HAP-1 (cell line): ENCODE data around the gene ASTN2.
"Not testable (repeated sequence)": the region's sequence is repeated elsewhere in the genome, so short reads cannot be mapped to it uniquely, and the experiment has no call there.

Experiments used
- DNase-seq, 2 experiments: peaks; one replicate each; pipeline ENCODE4 v3.0.0-alpha.2; 2016 to 2020; ENCODE audit warnings: low spot score in 2 of 2
- H3K27me3 ChIP-seq: fragments of 250-450 bp; sonication (Bioruptor Pico); 2 replicates; pipeline ENCODE4 v1.5.1; 2020; ENCODE audit warnings: low read depth, mild to moderate bottlenecking, moderate library complexity
- H3K36me3 ChIP-seq: fragments of 250-450 bp; sonication (Bioruptor Pico); replicated peaks from 2 replicates; pipeline ENCODE4 v1.5.1; 2020; ENCODE audit warnings: mild to moderate bottlenecking
- H3K4me1 ChIP-seq: fragments of 250-450 bp; sonication (Bioruptor Pico); 2 replicates; pipeline ENCODE4 v1.5.1; 2020; ENCODE audit warnings: mild to moderate bottlenecking
- H3K4me3 ChIP-seq: fragments of 250-450 bp; sonication (Bioruptor Pico); 2 replicates; pipeline ENCODE4 v1.5.1; 2020; ENCODE audit warnings: mild to moderate bottlenecking, moderate library complexity
- H3K9me3 ChIP-seq: fragments of 250-450 bp; sonication (Bioruptor Pico); 2 replicates; pipeline ENCODE4 v1.5.1; 2020; ENCODE audit warnings: mild to moderate bottlenecking, moderate library complexity
- in situ Hi-C: fragments of 300-500 bp; cut with MboI; formaldehyde crosslinking; loops from 3 replicates; pipeline ENCODE4 v1.14.3; 2020; ENCODE audit warnings: low sequenced_read_pairs, inconsistent platforms, mixed read lengths

ASTN2 gene

DNA sequence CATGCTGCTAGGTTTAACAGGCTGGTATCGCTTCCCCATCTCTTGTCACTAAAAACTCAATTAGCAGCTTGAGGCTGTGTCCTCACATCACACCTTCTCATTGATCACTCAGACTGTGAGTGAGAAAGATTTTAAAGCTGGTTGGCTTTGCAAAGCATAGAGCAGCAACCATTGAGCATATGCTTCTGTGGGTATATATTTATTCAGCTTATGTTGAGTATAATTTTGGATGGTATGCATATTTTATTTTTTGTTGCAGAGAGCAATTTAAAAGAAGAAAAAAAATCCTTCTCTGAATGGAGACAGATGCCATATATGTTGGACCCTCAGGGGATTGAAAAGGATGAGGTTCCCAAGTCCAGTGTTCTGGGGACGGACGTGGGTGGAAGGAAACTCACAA, 565.1 kb downstream of the ASTN2 start:
- Histone ChIP-seq H3K9me3 (no peaks in the 10 kb centered on the region), H3K36me3 (no peaks in the 10 kb centered on the region), H3K4me1 (no peaks in the 10 kb centered on the region), H3K27me3 (no peaks in the 10 kb centered on the region), H3K4me3 (no peak overlapping the region)
- no peak for DNase-seq
- in situ Hi-C loops = no loop called here

DNA sequence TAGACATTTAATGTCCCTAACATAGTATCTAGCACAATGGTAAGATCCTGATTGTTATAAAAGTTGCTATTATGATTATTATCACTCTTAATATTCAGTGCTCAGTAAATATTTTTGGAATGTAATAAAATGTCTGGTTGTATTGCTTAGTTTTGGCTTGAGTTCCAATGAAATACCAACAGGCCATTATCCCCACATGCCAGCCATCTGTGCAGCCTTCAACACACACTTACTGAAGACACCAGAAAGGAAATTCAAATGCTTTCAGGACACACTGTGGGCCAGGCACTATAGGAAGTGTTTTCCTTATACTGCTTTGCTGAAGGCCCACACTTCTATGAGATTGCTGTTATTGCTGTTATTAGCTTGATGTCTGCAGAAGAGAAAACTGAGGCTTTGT, 570.2 kb downstream of the ASTN2 start:
- no peak overlapping the region for H3K4me3 ChIP-seq
- H3K9me3 ChIP-seq = no peaks in the 10 kb centered on the region
- H3K27me3 ChIP-seq = no peaks in the 10 kb centered on the region
- no peaks in the 10 kb centered on the region for H3K4me1 ChIP-seq
- in situ Hi-C loops = no loop called here
- DNase-seq = no peak
- H3K36me3 ChIP-seq = no peaks in the 10 kb centered on the region

DNA sequence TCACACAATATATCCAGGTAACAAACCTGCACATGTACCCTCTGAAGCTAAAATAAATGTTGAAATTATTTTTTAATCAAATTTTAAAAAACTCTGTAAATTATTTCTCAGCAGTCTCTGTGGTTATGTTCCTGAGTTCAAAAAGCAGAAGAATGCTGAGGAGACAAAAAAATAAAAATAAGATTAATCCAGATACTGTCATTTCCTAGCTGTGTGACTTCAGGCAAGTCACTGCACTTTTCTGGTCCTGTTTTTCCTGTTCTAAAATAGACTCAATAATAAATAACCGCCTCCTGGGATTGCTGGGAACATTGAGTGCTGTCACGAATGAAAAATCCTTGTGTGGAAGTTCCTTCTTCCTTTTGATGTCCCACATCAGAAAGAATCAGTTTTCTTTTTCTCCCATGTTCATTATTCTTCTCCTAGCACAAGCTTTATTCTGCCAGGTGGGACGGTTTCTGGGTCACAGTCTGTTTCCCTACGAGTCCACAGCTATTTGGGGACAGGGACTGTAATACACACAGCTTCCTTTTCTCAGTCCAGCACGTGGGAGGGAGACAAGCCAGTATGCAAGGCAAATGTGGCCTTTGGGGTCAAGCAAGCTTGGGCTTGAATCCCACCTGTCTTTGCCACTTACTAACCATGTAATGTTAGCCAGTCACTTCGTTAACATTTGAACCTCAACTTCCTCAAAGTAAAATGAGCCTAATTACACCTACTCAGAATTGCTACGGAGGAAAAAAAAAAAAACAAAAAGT, 570.8 kb downstream of the ASTN2 start:
- in situ Hi-C loops = no loop called here
- H3K4me3 ChIP-seq = no peak overlapping the region
- no peaks in the 10 kb centered on the region for H3K27me3 ChIP-seq
- no peaks in the 10 kb centered on the region for H3K4me1 ChIP-seq
- no peak for DNase-seq
- H3K36me3 ChIP-seq = no peaks in the 10 kb centered on the region
- H3K9me3 ChIP-seq = no peaks in the 10 kb centered on the region

DNA sequence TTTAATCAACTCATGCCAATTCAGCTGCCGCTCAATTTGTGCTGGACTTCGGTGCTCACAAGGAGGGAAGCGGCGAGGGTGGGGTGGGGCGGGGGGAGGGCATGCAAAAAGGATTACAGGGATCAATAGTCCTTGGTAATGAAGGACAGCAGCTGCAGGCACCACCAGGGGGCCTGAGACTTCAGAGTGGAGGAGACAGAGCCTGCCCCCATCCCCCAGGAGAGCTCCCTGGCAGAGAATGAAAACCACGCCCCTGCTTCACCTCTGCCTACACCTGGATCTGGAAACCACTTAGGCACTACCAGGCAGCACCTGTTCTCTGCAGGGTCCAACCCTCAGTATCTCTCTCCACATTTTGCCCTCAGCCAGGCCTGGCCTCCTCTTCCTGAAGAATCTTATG, 572.2 kb downstream of the ASTN2 start:
- DNase-seq = peak in 1 of 2 experiments; percentile 36
- Histone ChIP-seq H3K9me3 (no peaks in the 10 kb centered on the region), H3K27me3 (no peaks in the 10 kb centered on the region), H3K4me1 (no peaks in the 10 kb centered on the region; the same call in 1 of the 2 replicates), H3K36me3 (no peaks in the 10 kb centered on the region), H3K4me3 (no peak overlapping the region)
- in situ Hi-C loops = no loop called here

- H3K27me3 ChIP-seq, DNase-seq, in situ Hi-C loops, H3K4me3 ChIP-seq, H3K9me3 ChIP-seq, H3K36me3 ChIP-seq: not testable (repeated sequence)
- H3K4me1 ChIP-seq = peaks cover 10% of the 10 kb centered on the region
Measured at GRCh38 chr9:116838468-116838867, 576.4 kb downstream of the ASTN2 start.

DNA sequence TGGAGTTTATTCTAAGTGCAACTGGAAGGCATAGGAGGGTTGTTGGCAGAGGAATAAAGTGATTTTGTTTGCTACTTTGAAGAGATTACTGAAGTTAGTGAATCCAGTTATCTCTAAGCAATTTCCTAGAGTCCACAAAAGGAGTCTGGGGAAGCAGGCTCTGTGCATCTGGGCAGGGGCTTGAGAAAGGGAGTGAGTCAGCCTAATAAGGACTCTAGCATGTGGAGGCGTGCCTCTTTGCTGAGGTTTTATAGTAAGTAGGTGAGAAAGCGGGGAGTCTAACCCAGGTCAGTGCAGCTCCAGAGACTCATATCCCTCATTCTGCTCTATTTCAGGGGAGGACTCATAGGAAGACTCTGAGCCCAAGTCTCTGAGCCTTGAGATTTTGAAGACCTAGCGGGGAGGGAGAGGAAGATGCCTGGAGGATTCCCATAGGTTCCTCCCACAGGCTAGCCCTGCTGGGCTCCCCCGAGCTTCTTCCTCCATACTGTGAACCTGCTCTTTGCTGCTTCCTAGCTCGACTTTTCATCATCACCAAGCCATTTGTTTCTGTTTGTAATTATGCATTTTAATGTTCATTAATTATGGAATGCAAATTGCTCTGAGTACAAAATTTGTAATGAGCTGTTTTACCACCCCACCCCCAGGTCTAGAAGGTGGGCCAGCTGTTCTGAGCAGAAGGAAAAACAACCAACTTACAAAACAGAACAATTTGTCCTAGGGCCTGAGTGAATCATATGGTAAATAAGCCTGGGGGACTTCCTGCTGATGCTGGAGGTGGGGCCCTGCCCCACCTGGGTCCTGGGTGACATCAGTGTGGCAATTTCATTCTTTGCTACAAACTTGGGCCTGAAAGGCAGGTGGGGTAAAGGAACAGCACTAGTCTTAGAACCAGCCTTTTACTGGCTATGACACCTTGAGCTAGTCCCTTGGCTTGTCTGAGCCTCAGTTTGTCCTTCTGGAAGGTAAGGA, 577.6 kb downstream of the ASTN2 start:
- Histone ChIP-seq H3K36me3 (no peaks in the 10 kb centered on the region), H3K27me3 (0 out of 2 replicates have a peak, but pooled peaks cover 3% of the 10 kb centered on the region), H3K4me1 (peaks cover 10% of the 10 kb centered on the region), H3K4me3 (no peak overlapping the region), H3K9me3 (no peaks in the 10 kb centered on the region)
- no peak for DNase-seq
- in situ Hi-C loops = no loop called here

DNA sequence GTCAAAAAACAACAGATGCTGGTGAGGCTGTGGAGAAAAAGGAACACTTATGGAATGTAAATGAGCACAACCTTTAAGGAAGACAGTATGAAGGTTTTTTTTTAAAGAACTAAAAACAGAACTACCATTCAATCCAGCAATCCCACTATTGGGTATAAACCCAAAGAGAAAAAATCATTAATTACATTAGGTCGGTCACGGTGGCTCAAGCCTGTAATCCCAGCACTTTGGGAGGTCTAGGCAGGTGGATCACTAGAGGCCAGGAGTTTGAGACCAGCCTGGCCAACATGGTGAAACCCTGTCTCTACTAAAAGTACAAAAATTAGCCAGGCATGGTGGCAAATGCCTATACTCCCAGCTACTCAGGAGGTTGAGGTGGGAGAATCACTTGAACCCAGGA, 584.5 kb downstream of the ASTN2 start:
- in situ Hi-C loops, H3K4me3 ChIP-seq: not testable (repeated sequence)

DNA sequence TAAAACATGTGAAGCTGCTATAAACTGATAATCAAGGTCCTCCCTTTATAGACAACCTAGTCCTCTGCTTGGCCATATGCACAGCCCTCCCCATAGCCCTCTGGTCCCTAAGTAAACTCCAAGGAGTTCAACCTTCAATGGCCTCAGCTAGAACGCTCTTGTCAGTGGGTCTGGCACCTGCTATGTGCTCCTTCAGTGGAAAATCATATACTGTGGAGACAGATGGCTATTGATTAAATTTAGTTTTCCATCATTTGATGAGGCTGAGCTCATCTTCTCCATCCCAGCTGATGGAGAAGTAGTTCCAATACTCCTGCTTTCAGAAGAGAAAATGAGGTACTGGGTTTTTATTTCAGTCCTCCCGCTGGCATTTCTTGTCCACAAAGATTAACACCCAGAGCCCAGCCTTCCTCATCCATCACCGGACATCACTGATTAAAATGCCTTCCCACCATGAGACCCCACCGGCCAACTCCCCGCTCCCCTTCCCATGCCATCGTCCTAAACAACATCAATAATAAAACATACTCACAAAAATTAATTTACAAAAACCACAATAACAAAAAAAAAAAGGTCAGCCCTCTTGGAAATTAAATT, 593.1 kb downstream of the ASTN2 start:
- Histone ChIP-seq H3K36me3 (no peaks in the 10 kb centered on the region), H3K27me3 (no peaks in the 10 kb centered on the region), H3K9me3 (no peaks in the 10 kb centered on the region), H3K4me1 (no peaks in the 10 kb centered on the region), H3K4me3 (no peak overlapping the region)
- in situ Hi-C loops = no loop called here
- no peak for DNase-seq

More for the DNA sequence above, 584.5 kb downstream of the ASTN2 start:
- not testable (repeated sequence) for H3K27me3 ChIP-seq, H3K9me3 ChIP-seq, H3K36me3 ChIP-seq, DNase-seq, H3K4me1 ChIP-seq

GRCh38 chr9:116819116-116819515, 595.7 kb downstream of the ASTN2 start:
- Histone ChIP-seq H3K27me3 (no peaks in the 10 kb centered on the region), H3K9me3 (no peaks in the 10 kb centered on the region), H3K36me3 (no peaks in the 10 kb centered on the region), H3K4me3 (no peak overlapping the region), H3K4me1 (no peaks in the 10 kb centered on the region)
- no peak for DNase-seq
- in situ Hi-C loops = no loop called here

DNA sequence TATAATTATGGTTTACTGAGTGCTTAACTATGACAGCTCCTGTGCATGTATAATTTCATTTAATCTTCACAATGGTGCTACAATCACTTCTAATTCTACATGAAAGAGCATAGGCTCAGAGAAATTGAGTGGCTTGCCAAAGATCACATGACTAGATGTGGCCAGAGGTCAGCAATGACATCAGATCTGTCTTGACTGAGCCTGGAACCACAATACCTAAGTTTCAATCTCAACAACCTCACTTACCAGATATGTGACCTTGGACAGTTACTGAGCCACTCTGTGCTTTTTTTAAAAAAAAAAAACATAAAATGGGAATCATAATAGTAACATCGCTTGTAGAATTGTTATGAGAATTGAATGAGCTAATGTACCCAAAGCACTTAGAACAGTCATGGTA, 597.1 kb downstream of the ASTN2 start:
- Histone ChIP-seq H3K4me3 (no peak overlapping the region), H3K4me1 (no peaks in the 10 kb centered on the region), H3K9me3 (no peaks in the 10 kb centered on the region), H3K27me3 (no peaks in the 10 kb centered on the region), H3K36me3 (no peaks in the 10 kb centered on the region)
- DNase-seq = no peak
- in situ Hi-C loops = no loop called here

GRCh38 chr9:116816484-116816883, 598.4 kb downstream of the ASTN2 start:
- no peaks in the 10 kb centered on the region for H3K9me3 ChIP-seq
- H3K4me1 ChIP-seq = no peaks in the 10 kb centered on the region
- no peak for DNase-seq
- no peaks in the 10 kb centered on the region for H3K36me3 ChIP-seq
- no peaks in the 10 kb centered on the region for H3K27me3 ChIP-seq
- H3K4me3 ChIP-seq = no peak overlapping the region
- in situ Hi-C loops = no loop called here

- in situ Hi-C loops = no loop called here
- no peaks in the 10 kb centered on the region for H3K4me1 ChIP-seq
- H3K36me3 ChIP-seq = no peaks in the 10 kb centered on the region
- no peak for DNase-seq
- no peak overlapping the region for H3K4me3 ChIP-seq
- no peaks in the 10 kb centered on the region for H3K27me3 ChIP-seq
- H3K9me3 ChIP-seq = no peaks in the 10 kb centered on the region
Measured at GRCh38 chr9:116815835-116816234, 599.0 kb downstream of the ASTN2 start.

- in situ Hi-C loops = no loop called here
- no peak for DNase-seq
Measured at GRCh38 chr9:116813031-116813300, 601.9 kb downstream of the ASTN2 start.

More at GRCh38 chr9:116813031-116813300, 601.9 kb downstream of the ASTN2 start:
- Histone ChIP-seq H3K27me3 (peaks cover 4% of the 10 kb centered on the region; the same call in 1 of the 2 replicates), H3K4me1 (no peaks in the 10 kb centered on the region), H3K4me3 (no peak overlapping the region), H3K36me3 (no peaks in the 10 kb centered on the region), H3K9me3 (no peaks in the 10 kb centered on the region)
